ENCODE data around the gene PIK3R6.
"Not testable (repeated sequence)": the region's sequence is repeated elsewhere in the genome, so short reads cannot be mapped to it uniquely, and the experiment has no call there.

The PIK3R6 gene

GRCh38 chr17:8823279-8823678, 44.2 kb downstream of the PIK3R6 start:
- no peak for DNase-seq

- DNase-seq: no peak
These were observed 45.0 kb downstream of the PIK3R6 start for GRCh38 chr17:8822401-8823035.

- no peak for DNase-seq
These were observed 45.9 kb downstream of the PIK3R6 start for GRCh38 chr17:8821446-8822105.

- no peak for DNase-seq
These were observed 47.0 kb downstream of the PIK3R6 start for GRCh38 chr17:8820311-8821010.

GRCh38 chr17:8818654-8819330, 48.7 kb downstream of the PIK3R6 start:
- DNase-seq: no peak

- DNase-seq: no peak
These were observed 49.4 kb downstream of the PIK3R6 start for GRCh38 chr17:8818047-8818446.

- no peak for DNase-seq
These were observed 60.4 kb downstream of the PIK3R6 start for GRCh38 chr17:8806926-8807550.

GRCh38 chr17:8806253-8806925, 61.1 kb downstream of the PIK3R6 start:
- DNase-seq: no peak

- DNase-seq: not testable (repeated sequence)
These were observed 62.1 kb downstream of the PIK3R6 start for GRCh38 chr17:8805396-8805795.

GRCh38 chr17:8803531-8804420, 63.7 kb downstream of the PIK3R6 start:
- DNase-seq: no peak

GRCh38 chr17:8801135-8801840, 66.2 kb downstream of the PIK3R6 start:
- DNase-seq: no peak

GRCh38 chr17:8800656-8801055, 66.8 kb downstream of the PIK3R6 start:
- no peak for DNase-seq

- DNase-seq: no peak
These were observed 67.8 kb downstream of the PIK3R6 start for GRCh38 chr17:8799570-8800212.

GRCh38 chr17:8798846-8799569, 68.5 kb downstream of the PIK3R6 start, which contains the start of gene MFSD6L:
MFSD6L (minus strand) TSS chr17:8799365; CDS start chr17:8799120, 245 bp downstream.
- no peak for DNase-seq

- DNase-seq: no peak
These were observed 69.2 kb downstream of the PIK3R6 start for GRCh38 chr17:8798176-8798845.

GRCh38 chr17:8797621-8798175, 69.8 kb downstream of the PIK3R6 start:
- no peak for DNase-seq

- DNase-seq: no peak
These were observed 72.8 kb downstream of the PIK3R6 start for GRCh38 chr17:8794636-8795035.

GRCh38 chr17:8793649-8794048, 73.8 kb downstream of the PIK3R6 start:
- no peak for DNase-seq

All from activated effector memory CD4-positive, alpha-beta T cell treated with anti-CD3 and anti-CD28 coated beads, Interleukin-2, amount 50 U/mL, for 16 hours (primary cell).